B cell (primary cell): ENCODE results near the gene TSSK6.

Experiments used
- EZH2 ChIP-seq: IDR thresholded peaks from 2 replicates; pipeline ENCODE4 v1.6.1; 2012; ENCODE audit warnings: borderline replicate concordance, low read depth, mild to moderate bottlenecking, moderate library complexity, low read length; ENCODE audit not compliant: insufficient read depth, poor library complexity, severe bottlenecking
- TF ChIP-seq, protein P1 (sequence below): fragments of 200-600 bp; IDR thresholded peaks from one replicate; pipeline ENCODE4 v1.8.0; 2022; ENCODE audit warnings: antibody characterized with exemption, mild to moderate bottlenecking

DNA sequence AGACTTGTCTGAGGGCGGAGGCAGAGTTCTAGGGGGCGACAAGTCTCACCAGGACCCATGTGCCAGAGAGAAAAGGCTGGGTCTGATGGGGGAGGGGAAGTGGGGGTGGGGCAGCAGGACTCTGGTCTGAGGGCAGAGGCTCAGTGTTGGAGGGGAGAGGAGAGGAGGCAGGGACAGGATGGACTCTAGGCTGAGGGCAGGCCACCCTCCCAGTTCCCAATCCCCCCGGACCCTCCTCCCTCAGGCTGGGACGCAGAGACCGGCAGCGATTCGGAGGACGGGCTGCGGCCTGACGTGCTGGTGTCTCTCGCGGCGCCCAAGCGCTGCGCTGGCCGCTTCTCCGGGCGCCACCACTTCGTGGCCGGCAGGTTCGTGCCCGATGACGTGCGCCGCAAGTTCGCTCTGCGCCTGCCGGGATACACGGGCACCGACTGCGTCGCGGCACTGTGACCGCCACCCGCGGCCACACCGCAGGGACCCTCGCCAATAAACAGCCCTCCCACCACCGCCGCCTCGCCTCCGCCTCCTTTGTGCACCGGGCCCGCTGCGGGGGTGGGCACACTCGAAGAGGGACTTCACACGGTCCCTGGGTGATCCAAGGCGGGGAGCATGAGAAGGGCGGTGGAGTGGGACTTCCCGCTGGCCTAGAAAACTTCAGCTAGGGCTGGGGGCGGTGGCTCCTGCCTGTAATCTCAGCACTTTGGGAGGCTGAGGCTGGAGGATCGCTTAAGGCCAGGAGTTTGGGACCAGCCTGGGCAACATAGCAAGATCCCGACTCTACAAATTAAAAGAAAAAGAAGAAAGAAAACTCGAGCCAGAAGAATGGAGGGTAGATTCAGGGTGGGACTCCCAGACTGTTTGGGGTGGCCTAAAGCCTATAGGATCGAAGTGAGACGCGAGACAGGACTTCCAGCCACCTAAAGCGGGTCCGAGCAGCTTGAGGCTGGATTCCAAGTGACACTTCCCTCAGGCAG lies 22.0 kb upstream of the TSSK6 start:
- TF ChIP-seq, protein P1, sequence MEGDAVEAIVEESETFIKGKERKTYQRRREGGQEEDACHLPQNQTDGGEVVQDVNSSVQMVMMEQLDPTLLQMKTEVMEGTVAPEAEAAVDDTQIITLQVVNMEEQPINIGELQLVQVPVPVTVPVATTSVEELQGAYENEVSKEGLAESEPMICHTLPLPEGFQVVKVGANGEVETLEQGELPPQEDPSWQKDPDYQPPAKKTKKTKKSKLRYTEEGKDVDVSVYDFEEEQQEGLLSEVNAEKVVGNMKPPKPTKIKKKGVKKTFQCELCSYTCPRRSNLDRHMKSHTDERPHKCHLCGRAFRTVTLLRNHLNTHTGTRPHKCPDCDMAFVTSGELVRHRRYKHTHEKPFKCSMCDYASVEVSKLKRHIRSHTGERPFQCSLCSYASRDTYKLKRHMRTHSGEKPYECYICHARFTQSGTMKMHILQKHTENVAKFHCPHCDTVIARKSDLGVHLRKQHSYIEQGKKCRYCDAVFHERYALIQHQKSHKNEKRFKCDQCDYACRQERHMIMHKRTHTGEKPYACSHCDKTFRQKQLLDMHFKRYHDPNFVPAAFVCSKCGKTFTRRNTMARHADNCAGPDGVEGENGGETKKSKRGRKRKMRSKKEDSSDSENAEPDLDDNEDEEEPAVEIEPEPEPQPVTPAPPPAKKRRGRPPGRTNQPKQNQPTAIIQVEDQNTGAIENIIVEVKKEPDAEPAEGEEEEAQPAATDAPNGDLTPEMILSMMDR: no peak
- TF ChIP-seq EZH2: no peak
